Measurements from ENCODE around the gene CIB1.

DNA sequence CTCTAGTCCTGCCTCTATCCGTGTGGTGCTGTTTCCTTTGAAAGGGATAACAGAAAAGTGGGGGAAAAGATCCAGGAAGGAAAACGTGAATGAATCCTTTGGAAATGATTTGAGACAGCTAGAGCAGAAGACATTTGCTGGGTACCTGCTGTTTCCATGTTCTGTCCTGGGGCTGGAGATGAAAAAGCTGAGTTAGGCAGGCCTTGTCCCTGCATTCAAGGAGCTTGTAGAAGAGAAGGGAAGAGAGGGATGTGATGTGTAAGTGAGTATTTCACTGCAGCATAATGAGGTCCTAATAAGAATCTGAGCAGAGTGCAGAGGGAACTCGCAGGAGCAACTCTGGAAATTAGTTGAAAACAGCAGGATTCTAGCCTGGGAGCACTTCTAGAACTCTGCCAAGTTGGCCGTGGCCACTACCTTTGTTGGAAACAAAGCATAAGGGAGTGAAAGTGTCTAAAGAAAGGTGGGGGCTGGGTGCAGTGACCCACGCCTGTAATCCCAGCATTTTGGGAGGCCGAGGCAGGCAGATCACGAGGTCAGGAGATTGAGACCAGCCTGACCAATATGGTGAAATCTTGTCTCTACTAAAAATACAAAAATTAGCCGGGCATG is 46.4 kb downstream of the CIB1 start:
- no peak for TF ChIP-seq POLR2AphosphoS5 (IDR thresholded peaks at IDR 0.05; ENCODE audit: low read depth, low read length)
- no peak for TF ChIP-seq RFX5 (IDR thresholded peaks at IDR 0.05; ENCODE audit: borderline replicate concordance, low read depth, low read length)
- TF ChIP-seq, protein P1, sequence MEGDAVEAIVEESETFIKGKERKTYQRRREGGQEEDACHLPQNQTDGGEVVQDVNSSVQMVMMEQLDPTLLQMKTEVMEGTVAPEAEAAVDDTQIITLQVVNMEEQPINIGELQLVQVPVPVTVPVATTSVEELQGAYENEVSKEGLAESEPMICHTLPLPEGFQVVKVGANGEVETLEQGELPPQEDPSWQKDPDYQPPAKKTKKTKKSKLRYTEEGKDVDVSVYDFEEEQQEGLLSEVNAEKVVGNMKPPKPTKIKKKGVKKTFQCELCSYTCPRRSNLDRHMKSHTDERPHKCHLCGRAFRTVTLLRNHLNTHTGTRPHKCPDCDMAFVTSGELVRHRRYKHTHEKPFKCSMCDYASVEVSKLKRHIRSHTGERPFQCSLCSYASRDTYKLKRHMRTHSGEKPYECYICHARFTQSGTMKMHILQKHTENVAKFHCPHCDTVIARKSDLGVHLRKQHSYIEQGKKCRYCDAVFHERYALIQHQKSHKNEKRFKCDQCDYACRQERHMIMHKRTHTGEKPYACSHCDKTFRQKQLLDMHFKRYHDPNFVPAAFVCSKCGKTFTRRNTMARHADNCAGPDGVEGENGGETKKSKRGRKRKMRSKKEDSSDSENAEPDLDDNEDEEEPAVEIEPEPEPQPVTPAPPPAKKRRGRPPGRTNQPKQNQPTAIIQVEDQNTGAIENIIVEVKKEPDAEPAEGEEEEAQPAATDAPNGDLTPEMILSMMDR (IDR thresholded peaks at IDR 0.05; ENCODE audit: control extremely low read depth in 1 of 3, insufficient read depth in 1 of 3, low read depth in 1 of 3, low read length in 3 of 3) = no peak
- TF ChIP-seq, protein P2, sequence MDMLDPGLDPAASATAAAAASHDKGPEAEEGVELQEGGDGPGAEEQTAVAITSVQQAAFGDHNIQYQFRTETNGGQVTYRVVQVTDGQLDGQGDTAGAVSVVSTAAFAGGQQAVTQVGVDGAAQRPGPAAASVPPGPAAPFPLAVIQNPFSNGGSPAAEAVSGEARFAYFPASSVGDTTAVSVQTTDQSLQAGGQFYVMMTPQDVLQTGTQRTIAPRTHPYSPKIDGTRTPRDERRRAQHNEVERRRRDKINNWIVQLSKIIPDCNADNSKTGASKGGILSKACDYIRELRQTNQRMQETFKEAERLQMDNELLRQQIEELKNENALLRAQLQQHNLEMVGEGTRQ (IDR thresholded peaks at IDR 0.05; ENCODE audit: low read length) = no peak
- TF ChIP-seq EP300 (IDR thresholded peaks at IDR 0.05; ENCODE audit: borderline replicate concordance in 1 of 2, low read depth in 2 of 2, low read length in 2 of 2) = no peak
- no peak for TF ChIP-seq EZH2 (IDR thresholded peaks at IDR 0.05; ENCODE audit: low read depth, low read length, severe bottlenecking)
- no peak for TF ChIP-seq TAF1 (IDR thresholded peaks at IDR 0.05; ENCODE audit: low read depth, low read length)
- no peak for TF ChIP-seq HDAC6 (IDR thresholded peaks at IDR 0.05; ENCODE audit: low read depth, low read length)
- TF ChIP-seq SP1 (IDR thresholded peaks at IDR 0.05; ENCODE audit: low read depth, low read length) = no peak
- no peak for TF ChIP-seq RNF2 (IDR thresholded peaks at IDR 0.05; ENCODE audit: borderline replicate concordance, low read depth, low read length, missing control alignments, poor library complexity, severe bottlenecking)
- TF ChIP-seq EGR1 (IDR thresholded peaks at IDR 0.05; ENCODE audit: borderline replicate concordance, low read depth, low read length) = no peak
- TF ChIP-seq CEBPB (IDR thresholded peaks at IDR 0.05; ENCODE audit: low read depth, low read length) = no peak
- no peak for TF ChIP-seq GABPA (IDR thresholded peaks at IDR 0.05; ENCODE audit: borderline replicate concordance, insufficient read depth, low read length)
